ENCODE data around the gene PGPEP1. TPM values are rescaled to one million over a fixed set of nuclear protein-coding genes. Genes with fewer than 3 reads are reported as not detected.
"Not testable (repeated sequence)": the region's sequence is repeated elsewhere in the genome, so short reads cannot be mapped to it uniquely, and the experiment has no call there.

Gene PGPEP1
- total RNA-seq, 2 donors from 2014 or later: 7.7 to 9.0 TPM

DNA sequence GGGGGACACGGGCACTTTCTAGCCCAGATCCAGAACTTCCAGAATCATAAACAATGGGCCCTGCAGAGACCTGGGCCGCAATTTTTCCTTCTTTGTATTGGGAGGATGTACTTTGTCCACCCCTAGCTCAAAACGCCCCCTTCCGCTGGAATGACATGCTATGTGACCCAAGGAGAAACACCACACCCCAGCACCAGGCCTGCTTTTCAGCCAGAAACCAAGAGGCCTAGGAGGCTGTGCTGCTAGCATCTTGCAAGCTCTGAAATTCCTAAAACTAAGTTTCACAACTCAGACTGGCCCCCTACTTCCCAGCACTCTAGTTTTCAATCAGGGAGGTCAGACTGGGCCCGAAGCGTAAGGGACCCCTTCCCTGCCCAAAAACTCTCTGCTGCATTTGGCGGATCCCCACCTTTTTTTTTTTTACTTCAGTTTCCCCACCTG, 18.1 kb upstream of the PGPEP1 start:
- H3K9ac ChIP-seq (ENCODE audit: extremely low read depth, low read length, poor library complexity, severe bottlenecking): peak overlapping the region; percentile 81
- TF ChIP-seq CTCF (conservative IDR thresholded peaks at IDR 0.05): peak; percentile 56
- WGBS, 2 experiments (ENCODE audit: insufficient coverage in 1 of 2, insufficient read length in 1 of 2): 4 to 7% methylated on average over 6 to 7 of the region's 7 CpGs
- peak; percentile 82 for DNase-seq
- Mint-ChIP-seq H3K4me1 (peaks cover 17% of the 10 kb centered on the region), H3K9me3 (no peaks in the 10 kb centered on the region), H3K36me3 (ENCODE audit: low read depth) (peaks cover 20% of the 10 kb centered on the region), H3K4me3 (peak overlapping the region; percentile 88), H3K27me3 (ENCODE audit: insufficient read depth) (no peaks in the 10 kb centered on the region), H3K27ac (peak overlapping the region; percentile 94)
- peaks cover 12% of the 10 kb centered on the region for H3K36me3 ChIP-seq (ENCODE audit: control insufficient read depth, insufficient read depth, low read length)
- H3K4me1 ChIP-seq (ENCODE audit: control insufficient read depth, insufficient read depth, low read length): peaks cover 4% of the 10 kb centered on the region
- no peaks in the 10 kb centered on the region for H3K27me3 ChIP-seq (ENCODE audit: control insufficient read depth, insufficient read depth, low read length, poor library complexity, severe bottlenecking)
- peak overlapping the region; percentile 59 for H3K27ac ChIP-seq (ENCODE audit: low read depth, low read length)
- peak overlapping the region; percentile 91 for H3K4me3 ChIP-seq (ENCODE audit: low read length)
- H3K9me3 ChIP-seq (ENCODE audit: control insufficient read depth, low read length): no peaks in the 10 kb centered on the region

DNA sequence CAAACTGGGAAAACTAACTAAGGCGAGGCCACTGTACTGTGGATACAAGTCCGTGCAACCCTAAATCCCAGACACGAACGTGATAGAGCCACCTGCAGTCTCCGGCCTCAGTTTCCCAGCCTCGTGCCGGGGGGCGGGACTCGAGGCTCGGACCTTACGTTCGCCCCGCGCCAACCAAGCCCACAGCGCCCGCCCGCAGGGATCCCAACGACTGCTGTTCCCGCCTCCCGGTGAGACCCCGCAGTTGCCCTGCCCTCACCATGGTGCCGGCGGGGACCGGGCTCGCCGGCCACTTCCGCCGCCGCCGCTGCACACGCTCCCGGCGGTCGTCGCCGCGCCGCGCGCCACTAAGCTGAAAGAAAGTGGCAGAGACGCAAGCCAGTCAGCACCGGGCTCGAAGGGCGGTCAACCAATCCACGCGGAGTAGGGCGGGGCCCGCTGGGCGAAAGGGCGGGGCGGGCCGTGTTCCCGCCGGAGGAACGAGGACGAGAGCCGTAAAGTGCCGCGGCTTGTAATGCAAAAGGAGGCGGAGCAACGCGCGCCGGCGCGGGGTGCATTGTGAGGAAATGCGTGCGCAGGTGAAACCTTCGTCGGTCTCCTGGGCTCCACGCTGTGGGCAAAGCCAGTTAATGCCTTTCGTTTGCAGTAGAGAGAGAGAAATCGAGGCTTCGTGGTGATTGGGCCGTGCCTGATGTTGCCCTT, 17.5 kb upstream of the PGPEP1 start, which contains the start of gene LSM4:
Gene LSM4, minus strand, starts transcription at position 318 of the 702 bp plus-strand sequence. Its CDS starts 56 bp downstream, at position 262.
- H3K36me3 Mint-ChIP-seq (ENCODE audit: low read depth): peaks cover 20% of the 10 kb centered on the region
- peak within 1 kb of the TSS; percentile 98 for H3K27ac Mint-ChIP-seq

DNA sequence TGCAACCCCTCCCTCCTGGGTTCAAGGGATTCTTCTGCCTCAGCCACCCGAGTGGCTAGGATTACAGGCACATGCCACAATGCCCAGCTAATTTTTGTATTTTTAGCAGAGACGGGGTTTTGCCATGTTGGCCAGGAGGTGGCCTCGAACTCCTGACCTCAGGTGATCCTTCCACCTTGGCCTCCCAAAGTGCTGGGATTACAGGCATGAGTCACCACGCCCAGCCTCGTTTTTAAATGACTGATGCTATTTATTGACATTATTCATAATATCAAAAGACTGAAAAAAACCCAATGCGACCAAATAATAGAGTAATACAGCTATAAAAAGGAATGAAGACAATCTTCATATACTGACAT, 16.0 kb upstream of the PGPEP1 start:
- H3K4me1 Mint-ChIP-seq: peaks cover 22% of the 10 kb centered on the region
- not testable (repeated sequence) for DNase-seq; H3K9ac ChIP-seq (ENCODE audit: extremely low read depth, low read length, poor library complexity, severe bottlenecking); H3K9me3 Mint-ChIP-seq; H3K9me3 ChIP-seq (ENCODE audit: control insufficient read depth, low read length); H3K27me3 ChIP-seq (ENCODE audit: control insufficient read depth, insufficient read depth, low read length, poor library complexity, severe bottlenecking); H3K4me1 ChIP-seq (ENCODE audit: control insufficient read depth, insufficient read depth, low read length); H3K27ac ChIP-seq (ENCODE audit: low read depth, low read length); H3K27ac Mint-ChIP-seq; H3K4me3 Mint-ChIP-seq; H3K27me3 Mint-ChIP-seq (ENCODE audit: insufficient read depth); H3K4me3 ChIP-seq (ENCODE audit: low read length)
- H3K36me3 Mint-ChIP-seq (ENCODE audit: low read depth): peaks cover 19% of the 10 kb centered on the region
- 87 to 93% methylated on average over 3 of the region's 6 CpGs for WGBS, 2 experiments (ENCODE audit: insufficient coverage in 1 of 2, insufficient read length in 1 of 2)
- H3K36me3 ChIP-seq (ENCODE audit: control insufficient read depth, insufficient read depth, low read length): peaks cover 12% of the 10 kb centered on the region

More for the DNA sequence above, 17.5 kb upstream of the PGPEP1 start, which contains the start of gene LSM4:
- peak; percentile 100 for DNase-seq
- TF ChIP-seq CTCF (conservative IDR thresholded peaks at IDR 0.05): no peak
- peak within 1 kb of the TSS; percentile 82 for H3K27ac ChIP-seq (ENCODE audit: low read depth, low read length)
- H3K4me1 Mint-ChIP-seq: peaks cover 17% of the 10 kb centered on the region
- peaks cover 4% of the 10 kb centered on the region for H3K4me1 ChIP-seq (ENCODE audit: control insufficient read depth, insufficient read depth, low read length)
- H3K4me3 ChIP-seq (ENCODE audit: low read length): peak within 1 kb of the TSS; percentile 91
- no peaks in the 10 kb centered on the region for H3K27me3 Mint-ChIP-seq (ENCODE audit: insufficient read depth)
- H3K4me3 Mint-ChIP-seq: peak within 1 kb of the TSS; percentile 88
- 0 to 1% methylated on average over 32 to 75 of the region's 75 CpGs for WGBS, 2 experiments (ENCODE audit: insufficient coverage in 1 of 2, insufficient read length in 1 of 2)
- H3K9me3 ChIP-seq (ENCODE audit: control insufficient read depth, low read length): no peaks in the 10 kb centered on the region
- H3K9me3 Mint-ChIP-seq: no peaks in the 10 kb centered on the region
- H3K9ac ChIP-seq (ENCODE audit: extremely low read depth, low read length, poor library complexity, severe bottlenecking): peak within 1 kb of the TSS; percentile 81
- H3K36me3 ChIP-seq (ENCODE audit: control insufficient read depth, insufficient read depth, low read length): peaks cover 12% of the 10 kb centered on the region
- H3K27me3 ChIP-seq (ENCODE audit: control insufficient read depth, insufficient read depth, low read length, poor library complexity, severe bottlenecking): no peaks in the 10 kb centered on the region

All from endodermal cell (in vitro differentiated cells).